K562 (cell line): ENCODE measurements around the gene LAMB2.

Experiments
- SRSF1 ChIP-seq: fragments of 200-400 bp; formaldehyde crosslinking; IDR thresholded peaks from 2 replicates; pipeline ENCODE4 v1.6.1; 2017; ENCODE audit warnings: mild to moderate bottlenecking, low read depth, low read length, moderate library complexity
- ZKSCAN8 ChIP-seq: fragments of 200-800 bp; sonication (Bioruptor generic); IDR thresholded peaks from 2 replicates; pipeline ENCODE4 v1.6.1; 2016; ENCODE audit warnings: missing genetic modification characterization, missing compliant biosample characterization
- TF ChIP-seq, protein P1 (sequence below), 3 experiments: IDR thresholded peaks in 2 of 3; conservative IDR thresholded peaks in 1 of 3; 2 replicates each; pipeline ENCODE4 v1.5.1; 2011 to 2012; ENCODE audit warnings: low read length in 3 of 3, mild to moderate bottlenecking in 3 of 3, control low read depth in 2 of 3, improper control_type of control experiment in 1 of 3, inconsistent platforms in 1 of 3, low read depth in 1 of 3, mixed read lengths in 1 of 3, moderate library complexity in 1 of 3; ENCODE audit not compliant: insufficient read depth in 2 of 3

DNA sequence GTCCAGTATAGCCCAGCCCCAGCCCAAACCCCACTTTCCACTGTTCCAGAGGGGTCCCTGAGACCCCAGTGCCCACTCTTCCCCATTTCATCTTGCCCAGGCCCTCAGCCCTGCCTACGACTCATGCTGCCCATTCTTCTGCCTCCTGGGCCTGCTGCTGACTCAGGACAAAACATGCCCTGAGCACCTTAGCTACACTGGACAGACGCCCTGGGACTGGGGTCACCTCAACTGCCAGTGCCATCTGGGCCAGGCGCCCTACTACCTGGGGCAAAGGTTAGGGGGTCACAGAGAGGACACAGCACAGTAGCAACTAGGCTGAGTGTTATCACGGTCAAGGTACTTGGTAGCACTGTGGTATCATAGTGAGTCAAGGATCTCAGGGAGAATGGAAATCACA is 2.6 kb upstream of the LAMB2 start:
- TF ChIP-seq ZKSCAN8 (no peak), SRSF1 (no peak)
- TF ChIP-seq, protein P1, sequence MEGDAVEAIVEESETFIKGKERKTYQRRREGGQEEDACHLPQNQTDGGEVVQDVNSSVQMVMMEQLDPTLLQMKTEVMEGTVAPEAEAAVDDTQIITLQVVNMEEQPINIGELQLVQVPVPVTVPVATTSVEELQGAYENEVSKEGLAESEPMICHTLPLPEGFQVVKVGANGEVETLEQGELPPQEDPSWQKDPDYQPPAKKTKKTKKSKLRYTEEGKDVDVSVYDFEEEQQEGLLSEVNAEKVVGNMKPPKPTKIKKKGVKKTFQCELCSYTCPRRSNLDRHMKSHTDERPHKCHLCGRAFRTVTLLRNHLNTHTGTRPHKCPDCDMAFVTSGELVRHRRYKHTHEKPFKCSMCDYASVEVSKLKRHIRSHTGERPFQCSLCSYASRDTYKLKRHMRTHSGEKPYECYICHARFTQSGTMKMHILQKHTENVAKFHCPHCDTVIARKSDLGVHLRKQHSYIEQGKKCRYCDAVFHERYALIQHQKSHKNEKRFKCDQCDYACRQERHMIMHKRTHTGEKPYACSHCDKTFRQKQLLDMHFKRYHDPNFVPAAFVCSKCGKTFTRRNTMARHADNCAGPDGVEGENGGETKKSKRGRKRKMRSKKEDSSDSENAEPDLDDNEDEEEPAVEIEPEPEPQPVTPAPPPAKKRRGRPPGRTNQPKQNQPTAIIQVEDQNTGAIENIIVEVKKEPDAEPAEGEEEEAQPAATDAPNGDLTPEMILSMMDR (IDR thresholded peaks at IDR 0.05 in 2 of 3, conservative IDR thresholded peaks at IDR 0.05 in 1 of 3; ENCODE audit: insufficient read depth in 2 of 3, low read depth in 1 of 3, low read length in 3 of 3): no peak
